GM19043 (cell line): ENCODE results near the gene ATP6V1D.
A peak's percentile ranks its signal among the peaks of the same experiment; 100 is the strongest.
"Not testable (repeated sequence)": the region's sequence is repeated elsewhere in the genome, so short reads cannot be mapped to it uniquely, and the experiment has no call there.

Experiments
- ATAC-seq: cut with Tn5 transposase; IDR thresholded peaks from one replicate; pipeline ENCODE4 v1.9.1; 2021; ENCODE audit warnings: low read depth; ENCODE audit not compliant: unreplicated experiment

The ATP6V1D gene

DNA sequence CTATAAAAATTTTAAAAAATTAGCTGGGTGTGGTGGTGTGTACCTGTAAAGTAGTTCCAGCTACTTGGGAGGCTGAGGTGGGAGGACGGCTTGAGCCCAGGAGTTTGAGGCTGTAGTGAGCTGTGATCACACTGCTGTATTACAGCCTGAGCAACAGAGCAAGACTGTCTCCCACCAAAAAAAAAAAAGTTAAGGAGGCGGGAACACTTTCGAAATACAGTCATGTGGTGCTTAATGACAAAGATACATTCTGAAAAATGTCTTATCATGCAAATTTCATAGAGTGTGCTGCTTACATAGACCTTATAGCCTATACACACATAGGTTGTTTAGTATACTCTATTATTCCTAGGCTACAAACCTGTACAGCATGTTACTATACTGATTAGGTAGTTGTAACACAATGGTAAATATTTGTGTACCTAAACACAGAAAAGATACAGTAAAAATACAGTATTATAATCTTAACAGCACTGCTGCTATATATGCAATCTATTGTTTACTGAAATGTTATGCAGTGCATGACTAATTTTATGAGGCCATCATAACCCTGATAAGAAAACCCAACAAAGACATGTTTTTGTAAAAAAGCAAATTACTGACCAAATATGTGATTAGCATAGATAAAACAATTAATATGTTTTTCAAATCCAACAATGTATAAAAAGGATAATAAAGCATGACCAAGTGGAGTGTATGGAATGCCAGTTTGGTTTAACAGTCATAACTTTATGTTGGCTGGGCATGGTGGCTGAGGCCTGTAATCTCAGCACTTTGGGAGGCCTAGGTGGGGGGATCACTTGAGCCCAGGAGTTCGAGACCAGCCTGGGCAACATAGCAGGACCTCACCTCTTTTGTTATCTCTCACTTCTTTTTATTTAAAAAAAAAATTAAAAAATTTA, 11.9 kb upstream of the ATP6V1D start:
- ATAC-seq, result no peak

DNA sequence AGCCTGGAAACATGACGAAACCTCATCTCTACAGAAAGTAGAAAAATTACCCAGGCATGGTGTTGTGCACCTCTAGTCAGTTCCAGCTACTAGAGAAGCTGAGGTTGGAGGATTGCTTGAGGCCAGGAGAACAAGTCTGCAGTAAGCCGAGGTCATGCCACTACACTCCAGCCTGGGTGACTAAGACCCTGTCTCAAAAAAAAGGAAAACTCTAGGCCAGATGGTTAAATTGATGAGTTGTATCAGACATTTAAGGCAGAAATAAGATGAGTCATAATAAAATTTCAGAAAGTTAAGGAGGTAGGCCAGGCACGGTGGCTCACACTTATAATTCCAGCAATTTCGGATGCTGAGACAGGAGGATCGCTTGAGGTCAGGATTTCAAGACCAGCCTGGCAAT, 11.2 kb upstream of the ATP6V1D start:
- ATAC-seq, result no peak

DNA sequence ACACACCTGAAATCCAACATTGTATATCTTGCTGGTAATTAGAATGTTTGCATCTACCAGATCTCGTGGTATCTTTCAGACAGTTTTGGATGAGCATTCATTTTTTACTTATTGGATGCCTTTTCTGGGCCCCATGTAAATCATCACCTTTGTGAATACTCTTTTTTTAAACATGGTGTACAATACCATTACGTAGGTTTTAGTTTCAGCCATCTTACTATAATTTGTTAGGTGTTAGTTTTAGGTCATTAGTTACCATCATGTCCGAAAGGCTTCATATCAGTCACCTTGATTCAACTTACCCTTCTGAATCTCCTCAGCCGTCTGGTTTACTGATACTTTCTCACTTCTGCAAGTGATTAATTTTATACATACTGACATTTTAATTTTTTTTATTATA, 5.9 kb upstream of the ATP6V1D start:
- no peak for ATAC-seq

DNA sequence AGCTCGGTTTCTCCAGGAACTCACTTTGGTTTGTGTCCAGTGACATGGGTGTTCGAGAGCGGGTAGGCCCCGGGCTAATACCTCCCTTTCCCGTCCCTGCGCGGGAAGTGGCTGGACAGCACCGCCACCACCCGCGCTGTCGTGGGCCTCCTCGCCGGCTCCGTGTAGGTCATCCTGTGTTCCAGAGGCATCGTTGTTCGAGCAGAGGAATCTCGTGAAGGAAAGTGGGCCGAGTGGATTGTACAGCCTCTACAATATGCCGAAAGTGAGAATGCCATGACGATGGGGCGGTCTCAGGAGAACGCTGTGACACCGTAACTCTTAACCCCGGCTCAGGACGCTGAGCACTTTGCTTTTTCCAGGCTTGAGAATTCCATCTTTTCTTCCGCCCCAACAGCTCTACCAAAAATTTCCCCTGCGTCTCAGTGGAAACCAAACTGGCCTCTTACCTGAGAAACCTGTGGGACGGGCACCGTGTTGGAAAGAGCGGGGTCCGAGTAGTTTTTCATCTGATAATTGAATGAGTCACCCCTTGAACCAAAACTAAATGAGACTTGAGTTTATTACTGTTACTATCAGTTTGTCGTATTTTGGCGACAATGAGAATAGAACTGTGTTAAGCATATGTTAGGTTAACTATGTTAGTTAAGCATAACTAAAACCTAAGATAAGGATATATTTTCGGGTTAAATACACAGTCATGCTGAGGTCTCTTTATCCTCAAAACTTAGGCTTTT, 1.0 kb upstream of the ATP6V1D start:
- peak; percentile 17 for ATAC-seq

GRCh38 chr14:67358924-67359774, 455 bp downstream of the ATP6V1D start:
- ATAC-seq, result no peak

DNA sequence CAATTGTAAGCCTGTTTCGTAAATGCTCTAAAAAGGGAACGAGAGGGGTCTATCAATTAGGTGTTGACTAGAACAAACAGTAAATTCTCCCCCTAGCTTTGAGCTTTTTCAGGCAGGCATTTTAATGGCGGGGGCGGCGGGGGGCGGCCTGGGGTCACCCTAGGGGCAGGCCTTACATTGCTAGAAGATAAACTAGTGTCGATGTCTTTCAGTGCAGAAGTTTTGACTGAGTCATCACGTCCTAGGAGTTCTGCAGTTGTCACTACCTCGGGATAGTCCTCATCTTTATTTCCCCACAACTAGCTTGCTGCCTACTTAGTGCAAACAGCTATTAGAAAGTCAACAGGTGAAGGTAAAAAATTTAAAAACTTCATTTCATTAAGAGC, 1.6 kb downstream of the ATP6V1D start:
- no peak for ATAC-seq

GRCh38 chr14:67357186-67357968, 2.2 kb downstream of the ATP6V1D start:
- ATAC-seq, result no peak

GRCh38 chr14:67352055-67352454, 7.5 kb downstream of the ATP6V1D start:
- ATAC-seq, result no peak

- ATAC-seq, result no peak
These were observed 14.0 kb downstream of the ATP6V1D start for GRCh38 chr14:67345583-67345982.

- ATAC-seq, result no peak
These were observed 15.9 kb downstream of the ATP6V1D start for GRCh38 chr14:67343601-67344230.

DNA sequence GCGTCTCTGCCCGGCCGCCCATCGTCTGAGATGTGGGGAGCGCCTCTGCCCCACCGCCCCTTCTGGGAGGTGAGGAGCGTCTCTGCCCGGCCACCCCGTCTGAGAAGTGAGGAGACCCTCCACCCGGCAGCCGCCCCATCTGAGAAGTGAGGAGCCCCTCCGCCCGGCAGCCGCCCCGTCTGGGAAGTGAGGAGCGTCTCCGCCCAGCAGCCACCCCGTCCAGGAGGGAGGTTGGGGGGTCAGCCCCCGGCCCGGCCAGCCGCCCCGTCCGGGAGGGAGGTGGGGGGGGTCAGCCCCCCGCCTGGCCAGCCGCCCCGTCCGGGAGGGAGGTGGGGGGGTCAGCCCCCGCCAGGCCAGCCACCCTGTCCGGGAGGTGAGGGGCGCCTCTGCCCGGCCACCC, 18.4 kb downstream of the ATP6V1D start:
- ATAC-seq, result not testable (repeated sequence)

DNA sequence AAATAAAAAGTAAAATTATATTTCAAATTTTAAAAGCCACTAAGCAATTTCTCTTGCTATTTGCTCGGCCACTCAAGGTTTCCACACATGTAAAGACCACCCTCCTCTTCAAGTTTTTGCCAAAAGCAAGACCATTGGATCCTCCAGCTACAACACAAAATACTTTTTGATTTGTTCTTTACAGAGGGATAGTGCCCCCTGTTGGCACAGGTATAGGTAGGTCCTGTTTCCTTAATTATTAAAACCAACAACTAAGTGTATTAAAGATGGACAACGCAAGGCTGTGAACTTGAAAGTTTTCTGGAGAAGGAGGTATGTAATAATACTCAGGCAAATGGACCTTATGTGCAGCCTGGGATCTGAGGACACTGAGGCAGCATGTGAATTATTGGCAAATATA, 23.8 kb downstream of the ATP6V1D start:
- no peak for ATAC-seq

DNA sequence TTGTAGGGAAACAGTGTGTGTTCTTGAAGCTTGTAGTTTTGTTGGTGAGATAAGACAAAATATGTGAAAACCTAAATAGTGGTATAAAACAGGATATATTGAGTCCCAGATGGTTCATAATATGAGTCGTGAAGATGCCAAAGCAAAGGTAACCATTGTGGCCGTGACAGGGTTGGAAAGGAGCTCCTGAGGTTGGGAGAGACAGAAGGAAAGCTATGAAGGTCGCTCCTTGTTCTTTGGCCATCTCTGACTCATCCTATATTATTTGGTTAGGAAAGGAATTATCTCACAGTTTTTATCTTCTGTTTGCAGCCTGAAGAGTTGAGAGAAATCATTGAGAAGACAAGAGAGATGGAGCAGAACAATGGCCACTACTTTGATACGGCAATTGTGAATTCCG, 27.1 kb downstream of the ATP6V1D start:
- no peak for ATAC-seq

- no peak for ATAC-seq
These were observed 28.1 kb downstream of the ATP6V1D start for GRCh38 chr14:67331368-67332125.

- ATAC-seq, result not testable (repeated sequence)
These were observed 29.9 kb downstream of the ATP6V1D start for GRCh38 chr14:67329666-67330065.

DNA sequence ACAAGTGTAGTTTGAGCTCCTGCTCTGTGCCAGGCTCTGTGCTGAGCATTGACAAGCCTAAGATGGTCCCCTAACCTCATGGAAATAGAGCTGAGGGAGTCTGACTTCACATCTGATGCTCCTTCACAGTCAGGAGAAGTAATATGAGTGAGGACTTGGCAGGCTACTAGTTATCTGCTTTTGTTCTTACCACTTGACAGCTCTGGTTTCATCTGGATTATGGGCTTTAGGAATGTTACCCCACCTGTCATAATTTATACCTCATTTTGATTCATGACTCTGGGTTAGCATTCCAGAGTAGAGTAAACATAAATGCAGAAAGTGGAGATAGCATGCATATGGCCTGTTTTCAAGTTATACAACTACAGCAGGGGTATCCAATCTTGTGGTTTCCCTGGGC, 40.5 kb downstream of the ATP6V1D start:
- no peak for ATAC-seq

GRCh38 chr14:67317822-67318221, 41.8 kb downstream of the ATP6V1D start:
- no peak for ATAC-seq

GRCh38 chr14:67313153-67313552, 46.5 kb downstream of the ATP6V1D start:
- no peak for ATAC-seq

GRCh38 chr14:67311868-67312267, 47.7 kb downstream of the ATP6V1D start:
- ATAC-seq, result no peak
